A673 (cell line): Measurements from ENCODE around the gene RGS8. TPM values are rescaled to one million over a fixed set of nuclear protein-coding genes. Genes with fewer than 3 reads are reported as not detected.

Source experiments
- BruUV-seq: library from RNA; stranded (reverse); fragments of 400-500 nt; replicated peaks from 2 replicates; lab custom pipeline; 2021; lab: Mats Ljungman, UMichigan
- CTCF ChIA-PET: fragments of 300-600 bp; sonication (Branson Sonifier 250); formaldehyde crosslinking; loops from one replicate; lab custom pipeline; 2022; ENCODE audit warnings: antibody characterized with exemption; lab: Charles Lee
- POLR2A ChIA-PET: fragments of 300-600 bp; sonication (Branson Sonifier 250); formaldehyde crosslinking; loops from one replicate; lab custom pipeline; 2022; ENCODE audit warnings: antibody characterized with exemption; ENCODE audit not compliant: low non-redundant PET; lab: Charles Lee
- DNase-seq: peaks from one replicate; pipeline ENCODE4 v3.0.0-alpha.2; 2015; ENCODE audit warnings: low spot score
- H3K27ac ChIP-seq: fragments of 200-600 bp; sonication (generic); 2 replicates; pipeline ENCODE4 v1.5.1; 2016; ENCODE audit warnings: mixed run types, low read depth, mild to moderate bottlenecking, mixed read lengths, antibody characterized with exemption, low read length; ENCODE audit not compliant: poor library complexity, severe bottlenecking
- H3K27me3 ChIP-seq: fragments of 200-600 bp; sonication (generic); replicated peaks from 2 replicates; pipeline ENCODE4 v1.6.1; 2017; ENCODE audit warnings: mixed run types, low read depth, mild to moderate bottlenecking, mixed read lengths, antibody characterized with exemption, low read length; ENCODE audit not compliant: insufficient read depth, poor library complexity
- H3K36me3 ChIP-seq: fragments of 200-600 bp; sonication (generic); 2 replicates; pipeline ENCODE4 v1.6.1; 2016; ENCODE audit warnings: mixed run types, mild to moderate bottlenecking, mixed read lengths, antibody characterized with exemption, low read length; ENCODE audit not compliant: insufficient read depth, poor library complexity, severe bottlenecking
- H3K4me1 ChIP-seq: fragments of 200-600 bp; sonication (generic); 2 replicates; pipeline ENCODE4 v1.6.1; 2017; ENCODE audit warnings: mixed run types, mild to moderate bottlenecking, mixed read lengths, antibody characterized with exemption, low read length; ENCODE audit not compliant: insufficient read depth, poor library complexity, severe bottlenecking
- H3K4me3 ChIP-seq: fragments of 200-600 bp; sonication (generic); 2 replicates; pipeline ENCODE4 v1.5.1; 2016; ENCODE audit warnings: low read depth, mixed run types, mild to moderate bottlenecking, mixed read lengths, low read length; ENCODE audit not compliant: poor library complexity, severe bottlenecking
- H3K9me3 ChIP-seq: fragments of 200-600 bp; sonication (generic); 2 replicates; pipeline ENCODE4 v1.6.1; 2016; ENCODE audit warnings: mixed run types, low read depth, mild to moderate bottlenecking, mixed read lengths, antibody characterized with exemption, low read length; ENCODE audit not compliant: poor library complexity, severe bottlenecking
- EZH2 ChIP-seq: fragments of 200-600 bp; sonication (generic); IDR thresholded peaks from 2 replicates; pipeline ENCODE4 v1.6.1; 2017; ENCODE audit warnings: borderline replicate concordance, low read depth, mild to moderate bottlenecking, mixed read lengths, antibody characterized with exemption, low read length; ENCODE audit not compliant: poor library complexity, severe bottlenecking
- intact Hi-C: fragments of 100-400 bp; cut with micrococcal nuclease; formaldehyde crosslinking; loops from one replicate; pipeline ENCODE4 v1.10.0; 2022; ENCODE audit not compliant: unreplicated experiment
- total RNA-seq: library from RNA; stranded (reverse); gene quantifications from 2 replicates; pipeline ENCODE4 v1.2.3, GENCODE V29; 2021
- TF ChIP-seq, protein P1 (sequence below): fragments of 300-800, 200-600 bp; sonication (generic); conservative IDR thresholded peaks from 2 replicates; pipeline ENCODE4 v1.5.1; 2017; ENCODE audit warnings: low read depth, mild to moderate bottlenecking, antibody characterized with exemption, low read length, moderate library complexity, mixed read lengths

Gene RGS8
- total RNA-seq, 1 experiment from 2014 or later = not detected

DNA sequence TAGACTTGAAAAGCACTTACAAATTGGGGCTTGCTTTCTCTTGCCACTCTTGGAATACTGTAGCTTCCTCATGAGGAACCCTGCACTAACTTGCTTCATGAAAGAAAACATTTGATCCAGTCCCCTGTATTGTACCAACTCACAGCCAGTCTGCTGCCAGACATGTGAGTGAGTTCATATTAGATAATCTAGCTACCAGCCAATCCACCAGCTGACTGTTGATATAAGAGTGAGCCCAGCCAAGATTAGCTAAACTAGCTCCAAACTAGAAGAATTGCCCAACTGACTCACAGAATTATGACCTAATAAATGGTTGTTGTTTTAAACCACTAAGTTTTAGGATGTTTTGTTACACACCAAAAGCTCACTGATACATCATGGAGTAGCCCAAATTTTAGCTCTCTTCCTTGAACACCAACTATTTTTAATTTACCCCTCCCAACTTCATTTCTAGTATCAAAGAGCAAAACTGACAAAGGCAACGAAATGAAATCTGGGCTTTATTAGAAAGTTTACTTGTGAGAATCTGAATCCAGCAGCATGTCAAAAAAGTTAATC, 6.6 kb upstream of the RGS8 start:
- intact Hi-C loops = no loop called here
- Histone ChIP-seq H3K27ac (no peak overlapping the region), H3K9me3 (no peaks in the 10 kb centered on the region), H3K36me3 (no peaks in the 10 kb centered on the region), H3K27me3 (no peaks in the 10 kb centered on the region), H3K4me3 (no peak overlapping the region), H3K4me1 (no peaks in the 10 kb centered on the region)
- no peak for DNase-seq
- ChIA-PET POLR2A (no interaction called here), CTCF (no interaction called here)
- no peak for TF ChIP-seq EZH2
- TF ChIP-seq, protein P1, sequence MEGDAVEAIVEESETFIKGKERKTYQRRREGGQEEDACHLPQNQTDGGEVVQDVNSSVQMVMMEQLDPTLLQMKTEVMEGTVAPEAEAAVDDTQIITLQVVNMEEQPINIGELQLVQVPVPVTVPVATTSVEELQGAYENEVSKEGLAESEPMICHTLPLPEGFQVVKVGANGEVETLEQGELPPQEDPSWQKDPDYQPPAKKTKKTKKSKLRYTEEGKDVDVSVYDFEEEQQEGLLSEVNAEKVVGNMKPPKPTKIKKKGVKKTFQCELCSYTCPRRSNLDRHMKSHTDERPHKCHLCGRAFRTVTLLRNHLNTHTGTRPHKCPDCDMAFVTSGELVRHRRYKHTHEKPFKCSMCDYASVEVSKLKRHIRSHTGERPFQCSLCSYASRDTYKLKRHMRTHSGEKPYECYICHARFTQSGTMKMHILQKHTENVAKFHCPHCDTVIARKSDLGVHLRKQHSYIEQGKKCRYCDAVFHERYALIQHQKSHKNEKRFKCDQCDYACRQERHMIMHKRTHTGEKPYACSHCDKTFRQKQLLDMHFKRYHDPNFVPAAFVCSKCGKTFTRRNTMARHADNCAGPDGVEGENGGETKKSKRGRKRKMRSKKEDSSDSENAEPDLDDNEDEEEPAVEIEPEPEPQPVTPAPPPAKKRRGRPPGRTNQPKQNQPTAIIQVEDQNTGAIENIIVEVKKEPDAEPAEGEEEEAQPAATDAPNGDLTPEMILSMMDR = no peak
- no TSS peak for BruUV-seq

GRCh38 chr1:182688436-182689205, 4.2 kb upstream of the RGS8 start:
- Histone ChIP-seq H3K27ac (no peak overlapping the region), H3K27me3 (no peaks in the 10 kb centered on the region), H3K4me1 (no peaks in the 10 kb centered on the region), H3K4me3 (no peak overlapping the region), H3K36me3 (no peaks in the 10 kb centered on the region), H3K9me3 (no peaks in the 10 kb centered on the region)
- intact Hi-C loops = no loop called here
- CTCF ChIA-PET = no interaction called here
- POLR2A ChIA-PET = no interaction called here
- TF ChIP-seq EZH2 = no peak
- TF ChIP-seq, protein P1 = no peak
- BruUV-seq = no TSS peak
- no peak for DNase-seq

GRCh38 chr1:182687361-182687760, 3.0 kb upstream of the RGS8 start:
- no peak for TF ChIP-seq EZH2
- TF ChIP-seq, protein P1 = no peak
- H3K4me1 ChIP-seq = no peaks in the 10 kb centered on the region
- intact Hi-C loops = no loop called here
- no peaks in the 10 kb centered on the region for H3K36me3 ChIP-seq
- ChIA-PET CTCF (no interaction called here), POLR2A (no interaction called here)
- BruUV-seq = no TSS peak
- H3K27ac ChIP-seq = no peak overlapping the region
- no peaks in the 10 kb centered on the region for H3K27me3 ChIP-seq
- no peaks in the 10 kb centered on the region for H3K9me3 ChIP-seq
- DNase-seq = no peak
- H3K4me3 ChIP-seq = no peak overlapping the region
